Prostate gland (tissue), 2 donors: ENCODE measurements around the gene FRMD4B.

Experiments used
- POLR2A ChIP-seq: fragments of 450-650 bp; IDR thresholded peaks from one replicate; pipeline ENCODE4 v1.6.1; 2016; ENCODE audit warnings: antibody characterized with exemption, mild to moderate bottlenecking
- POLR2AphosphoS5 ChIP-seq: sonication (generic); formaldehyde crosslinking; IDR thresholded peaks from one replicate; pipeline ENCODE4 v1.6.1; 2017; ENCODE audit warnings: antibody characterized with exemption
- TF ChIP-seq, protein P1 (sequence below), 4 experiments: fragments of 200-600 bp in 2 of 4; fragments of 450-650 bp in 2 of 4; sonication (generic) in 2 of 4; IDR thresholded peaks; 1 replicate in 3 of 4; 2 replicates in 1 of 4; pipeline ENCODE4 v1.5.1; 2016 to 2019; ENCODE audit warnings: antibody characterized with exemption in 4 of 4, mild to moderate bottlenecking in 2 of 4, moderate library complexity in 2 of 4

- TF ChIP-seq POLR2AphosphoS5 (no peak), POLR2A (no peak)
- TF ChIP-seq, protein P1, sequence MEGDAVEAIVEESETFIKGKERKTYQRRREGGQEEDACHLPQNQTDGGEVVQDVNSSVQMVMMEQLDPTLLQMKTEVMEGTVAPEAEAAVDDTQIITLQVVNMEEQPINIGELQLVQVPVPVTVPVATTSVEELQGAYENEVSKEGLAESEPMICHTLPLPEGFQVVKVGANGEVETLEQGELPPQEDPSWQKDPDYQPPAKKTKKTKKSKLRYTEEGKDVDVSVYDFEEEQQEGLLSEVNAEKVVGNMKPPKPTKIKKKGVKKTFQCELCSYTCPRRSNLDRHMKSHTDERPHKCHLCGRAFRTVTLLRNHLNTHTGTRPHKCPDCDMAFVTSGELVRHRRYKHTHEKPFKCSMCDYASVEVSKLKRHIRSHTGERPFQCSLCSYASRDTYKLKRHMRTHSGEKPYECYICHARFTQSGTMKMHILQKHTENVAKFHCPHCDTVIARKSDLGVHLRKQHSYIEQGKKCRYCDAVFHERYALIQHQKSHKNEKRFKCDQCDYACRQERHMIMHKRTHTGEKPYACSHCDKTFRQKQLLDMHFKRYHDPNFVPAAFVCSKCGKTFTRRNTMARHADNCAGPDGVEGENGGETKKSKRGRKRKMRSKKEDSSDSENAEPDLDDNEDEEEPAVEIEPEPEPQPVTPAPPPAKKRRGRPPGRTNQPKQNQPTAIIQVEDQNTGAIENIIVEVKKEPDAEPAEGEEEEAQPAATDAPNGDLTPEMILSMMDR (IDR thresholded peaks at IDR 0.05), result no peak
Observed at GRCh38 chr3:69419276-69419675, 33.4 kb upstream of the FRMD4B start.
